Measurements from ENCODE around the gene CBX8. TPM values are rescaled to one million over a fixed set of nuclear protein-coding genes. Genes with fewer than 3 reads are reported as not detected.
A peak's percentile ranks its signal among the peaks of the same experiment; 100 is the strongest.

The CBX8 gene
- total and polyA plus RNA-seq, 2 of the 13 experiments (the other 11 are each of a cell fraction or from before 2014, with no cell fraction given), result 0.34 to 12.6 TPM

DNA sequence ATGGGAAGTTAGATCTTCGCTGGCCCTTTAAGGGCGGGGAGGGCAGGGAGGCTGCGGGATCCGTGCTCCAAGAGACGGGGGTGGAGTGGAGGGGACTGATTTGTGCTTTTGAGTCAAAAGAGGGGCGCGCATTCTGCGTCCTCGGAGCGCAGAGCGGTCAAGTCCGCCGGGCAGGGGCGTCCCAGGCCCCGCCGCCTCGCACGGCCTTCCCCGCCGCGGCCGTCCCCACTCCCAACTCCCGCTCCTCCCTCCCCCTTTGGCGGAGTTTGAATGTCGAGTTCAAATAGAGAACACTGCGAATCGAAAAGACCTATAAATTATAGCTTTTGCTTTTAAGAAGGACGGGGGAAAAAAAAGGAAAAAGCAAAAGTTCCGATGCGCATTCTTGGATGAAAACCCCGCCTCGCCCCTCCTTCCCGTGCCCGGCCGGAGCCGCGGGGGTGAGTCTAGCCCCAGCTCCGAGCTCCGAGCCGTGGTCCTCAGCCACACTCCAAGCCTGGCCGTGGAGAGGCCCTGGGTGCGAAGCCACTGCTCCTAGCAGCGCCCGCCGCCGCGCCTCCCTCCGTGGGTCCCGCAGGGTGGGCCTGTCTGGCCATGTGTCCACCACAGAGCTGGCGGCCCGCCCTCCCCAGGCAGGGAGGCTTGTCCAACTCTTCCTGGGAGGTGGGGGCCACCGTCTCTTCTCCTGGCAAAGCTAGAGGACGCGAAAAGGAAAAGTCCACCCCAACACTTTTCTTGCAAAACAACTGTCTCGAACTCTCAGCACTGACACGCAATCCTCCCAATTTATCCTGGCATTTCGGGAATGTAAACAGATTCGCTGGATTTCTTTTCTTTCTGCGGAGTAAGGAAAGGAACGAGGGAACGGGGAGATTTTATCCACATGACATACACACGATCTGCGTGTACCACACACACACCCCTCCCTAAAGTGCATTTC lies 3.6 kb downstream of the CBX8 start:
- Histone ChIP-seq H3K9ac (ENCODE audit: insufficient read depth, low read depth, low read length) (no peak overlapping the region), H3K36me3 (replicated peaks in 1 of 2; ENCODE audit: control insufficient read depth in 1 of 2, insufficient read depth in 2 of 2, low read length in 2 of 2) (peaks cover 5 to 9% of the 10 kb centered on the region in 2 experiments; a peak in 4 of 5 replicates), H3K4me1 (ENCODE audit: insufficient read depth, low read length) (peaks cover 61% of the 10 kb centered on the region), H3K4me2 (ENCODE audit: low read depth, low read length) (no peak overlapping the region), H4K20me1 (ENCODE audit: insufficient read depth, low read length) (no peaks in the 10 kb centered on the region), H3K9me3 (ENCODE audit: low read length) (no peaks in the 10 kb centered on the region), H3K27me3 (ENCODE audit: control insufficient read depth in 1 of 2, insufficient read depth in 2 of 2, low read length in 2 of 2) (peaks cover 18 to 48% of the 10 kb centered on the region in 2 experiments), H3K4me3 (replicated peaks in 1 of 3; ENCODE audit: insufficient read depth in 1 of 3, low read depth in 2 of 3, low read length in 3 of 3) (no peak overlapping the region), H3K27ac (ENCODE audit: extremely low read length, insufficient read depth, low read length) (no peak overlapping the region), H3K79me2 (ENCODE audit: insufficient read depth, low read length) (peaks cover 10% of the 10 kb centered on the region), H2AFZ (ENCODE audit: low read length) (no peak overlapping the region)
- FAIRE-seq, result no peak
- CTCF ChIA-PET (ENCODE audit: low intra/inter-chr PET ratio, low total read pairs), result no interaction called here
- no TSS peak for BruUV-seq (replicated peaks)
- DNase-seq (ENCODE audit: low spot score), result no peak
- no peak for ATAC-seq
- intact Hi-C loops (cut with micrococcal nuclease; ENCODE audit: unreplicated experiment) (no loop called here), in situ Hi-C loops (cut with HindIII; ENCODE audit: extremely low pct_ligation_motif_present, low pct_unique_long_range_greater_than_20kb) (no loop called here)
- POLR2A ChIA-PET, result no interaction called here
- 81% methylated on average over 52 of the region's 63 CpGs for WGBS (ENCODE audit: low lambda C conversion rate)
- TF ChIP-seq, protein P1, sequence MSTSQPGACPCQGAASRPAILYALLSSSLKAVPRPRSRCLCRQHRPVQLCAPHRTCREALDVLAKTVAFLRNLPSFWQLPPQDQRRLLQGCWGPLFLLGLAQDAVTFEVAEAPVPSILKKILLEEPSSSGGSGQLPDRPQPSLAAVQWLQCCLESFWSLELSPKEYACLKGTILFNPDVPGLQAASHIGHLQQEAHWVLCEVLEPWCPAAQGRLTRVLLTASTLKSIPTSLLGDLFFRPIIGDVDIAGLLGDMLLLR (CRISPR knock-in tag; IDR thresholded peaks at IDR 0.05), result no peak
- TF ChIP-seq ZNF12 (CRISPR knock-in tag; IDR thresholded peaks at IDR 0.05) (no peak), ZMAT3 (CRISPR knock-in tag; conservative IDR thresholded peaks at IDR 0.05) (no peak), SMAD3 (CRISPR knock-in tag; IDR thresholded peaks at IDR 0.05) (no peak), NONO (IDR thresholded peaks at IDR 0.05) (no peak), NONO (CRISPR knock-in tag; conservative IDR thresholded peaks at IDR 0.05) (0 out of 2 replicates have a peak, but pooled peaks have one; percentile 29), RBFOX2 (IDR thresholded peaks at IDR 0.05; ENCODE audit: low read depth, low read length) (peak; percentile 81; the same call in 1 of the 2 replicates), BCL6 (CRISPR knock-in tag; IDR thresholded peaks at IDR 0.05) (no peak), CCDC6 (CRISPR knock-in tag; IDR thresholded peaks at IDR 0.05) (no peak), HNRNPK (IDR thresholded peaks at IDR 0.05; ENCODE audit: low read depth, low read length, poor library complexity, severe bottlenecking) (peak; percentile 7), HNRNPH1 (optimal IDR thresholded peaks at IDR 0.05; ENCODE audit: low read depth, low read length) (no peak), ZNF3 (CRISPR knock-in tag; IDR thresholded peaks at IDR 0.05) (no peak), ZFP1 (CRISPR knock-in tag; IDR thresholded peaks at IDR 0.05) (no peak)
- TF ChIP-seq, protein P2, sequence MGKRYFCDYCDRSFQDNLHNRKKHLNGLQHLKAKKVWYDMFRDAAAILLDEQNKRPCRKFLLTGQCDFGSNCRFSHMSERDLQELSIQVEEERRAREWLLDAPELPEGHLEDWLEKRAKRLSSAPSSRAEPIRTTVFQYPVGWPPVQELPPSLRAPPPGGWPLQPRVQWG (CRISPR knock-in tag; IDR thresholded peaks at IDR 0.05; ENCODE audit: borderline replicate concordance, low read depth), result no peak
- TF ChIP-seq, protein P3, sequence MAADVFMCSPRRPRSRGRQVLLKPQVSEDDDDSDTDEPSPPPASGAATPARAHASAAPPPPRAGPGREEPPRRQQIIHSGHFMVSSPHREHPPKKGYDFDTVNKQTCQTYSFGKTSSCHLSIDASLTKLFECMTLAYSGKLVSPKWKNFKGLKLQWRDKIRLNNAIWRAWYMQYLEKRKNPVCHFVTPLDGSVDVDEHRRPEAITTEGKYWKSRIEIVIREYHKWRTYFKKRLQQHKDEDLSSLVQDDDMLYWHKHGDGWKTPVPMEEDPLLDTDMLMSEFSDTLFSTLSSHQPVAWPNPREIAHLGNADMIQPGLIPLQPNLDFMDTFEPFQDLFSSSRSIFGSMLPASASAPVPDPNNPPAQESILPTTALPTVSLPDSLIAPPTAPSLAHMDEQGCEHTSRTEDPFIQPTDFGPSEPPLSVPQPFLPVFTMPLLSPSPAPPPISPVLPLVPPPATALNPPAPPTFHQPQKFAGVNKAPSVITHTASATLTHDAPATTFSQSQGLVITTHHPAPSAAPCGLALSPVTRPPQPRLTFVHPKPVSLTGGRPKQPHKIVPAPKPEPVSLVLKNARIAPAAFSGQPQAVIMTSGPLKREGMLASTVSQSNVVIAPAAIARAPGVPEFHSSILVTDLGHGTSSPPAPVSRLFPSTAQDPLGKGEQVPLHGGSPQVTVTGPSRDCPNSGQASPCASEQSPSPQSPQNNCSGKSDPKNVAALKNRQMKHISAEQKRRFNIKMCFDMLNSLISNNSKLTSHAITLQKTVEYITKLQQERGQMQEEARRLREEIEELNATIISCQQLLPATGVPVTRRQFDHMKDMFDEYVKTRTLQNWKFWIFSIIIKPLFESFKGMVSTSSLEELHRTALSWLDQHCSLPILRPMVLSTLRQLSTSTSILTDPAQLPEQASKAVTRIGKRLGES (CRISPR knock-in tag; IDR thresholded peaks at IDR 0.05; ENCODE audit: borderline replicate concordance), result no peak
- TF ChIP-seq, protein P4, sequence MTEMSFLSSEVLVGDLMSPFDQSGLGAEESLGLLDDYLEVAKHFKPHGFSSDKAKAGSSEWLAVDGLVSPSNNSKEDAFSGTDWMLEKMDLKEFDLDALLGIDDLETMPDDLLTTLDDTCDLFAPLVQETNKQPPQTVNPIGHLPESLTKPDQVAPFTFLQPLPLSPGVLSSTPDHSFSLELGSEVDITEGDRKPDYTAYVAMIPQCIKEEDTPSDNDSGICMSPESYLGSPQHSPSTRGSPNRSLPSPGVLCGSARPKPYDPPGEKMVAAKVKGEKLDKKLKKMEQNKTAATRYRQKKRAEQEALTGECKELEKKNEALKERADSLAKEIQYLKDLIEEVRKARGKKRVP (CRISPR knock-in tag; IDR thresholded peaks at IDR 0.05), result no peak
- TF ChIP-seq, protein P5, sequence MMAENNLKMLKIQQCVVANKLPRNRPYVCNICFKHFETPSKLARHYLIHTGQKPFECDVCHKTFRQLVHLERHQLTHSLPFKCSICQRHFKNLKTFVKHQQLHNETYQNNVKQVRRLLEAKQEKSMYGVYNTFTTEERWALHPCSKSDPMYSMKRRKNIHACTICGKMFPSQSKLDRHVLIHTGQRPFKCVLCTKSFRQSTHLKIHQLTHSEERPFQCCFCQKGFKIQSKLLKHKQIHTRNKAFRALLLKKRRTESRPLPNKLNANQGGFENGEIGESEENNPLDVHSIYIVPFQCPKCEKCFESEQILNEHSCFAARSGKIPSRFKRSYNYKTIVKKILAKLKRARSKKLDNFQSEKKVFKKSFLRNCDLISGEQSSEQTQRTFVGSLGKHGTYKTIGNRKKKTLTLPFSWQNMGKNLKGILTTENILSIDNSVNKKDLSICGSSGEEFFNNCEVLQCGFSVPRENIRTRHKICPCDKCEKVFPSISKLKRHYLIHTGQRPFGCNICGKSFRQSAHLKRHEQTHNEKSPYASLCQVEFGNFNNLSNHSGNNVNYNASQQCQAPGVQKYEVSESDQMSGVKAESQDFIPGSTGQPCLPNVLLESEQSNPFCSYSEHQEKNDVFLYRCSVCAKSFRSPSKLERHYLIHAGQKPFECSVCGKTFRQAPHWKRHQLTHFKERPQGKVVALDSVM (CRISPR knock-in tag; IDR thresholded peaks at IDR 0.05), result no peak

All from HepG2 (cell line).